Astrocyte (in vitro differentiated cells and primary cell): ENCODE results near the gene TAF1C. TPM values are rescaled to one million over a fixed set of nuclear protein-coding genes. Genes with fewer than 3 reads are reported as not detected.

Experiments used
- DNase-seq: peaks from one replicate; pipeline ENCODE4 v3.0.0-alpha.2; 2010; ENCODE audit warnings: low read depth
- FAIRE-seq: peaks from 2 replicates; lab custom pipeline; 2011; peaks lifted over from hg19 to GRCh38; lab: Jason Lieb, UNC
- H2AFZ ChIP-seq: 2 replicates; pipeline ENCODE4 v1.6.0; 2012; ENCODE audit warnings: low read depth, low read length, inconsistent platforms
- H3K27ac ChIP-seq: 2 replicates; pipeline ENCODE4 v1.5.1; 2011; ENCODE audit warnings: low read depth, low read length, inconsistent platforms
- H3K27me3 ChIP-seq: 2 replicates; pipeline ENCODE4 v1.6.0; 2011; ENCODE audit warnings: low read length, inconsistent platforms; ENCODE audit not compliant: insufficient read depth
- H3K36me3 ChIP-seq: 2 replicates; pipeline ENCODE4 v1.5.1; 2011; ENCODE audit warnings: low read length, inconsistent platforms; ENCODE audit not compliant: insufficient read depth
- H3K4me1 ChIP-seq: 2 replicates; pipeline ENCODE4 v1.5.1; 2011; ENCODE audit warnings: low read length, inconsistent platforms; ENCODE audit not compliant: insufficient read depth
- H3K4me2 ChIP-seq: 2 replicates; pipeline ENCODE4 v1.6.0; 2012; ENCODE audit warnings: low read length, inconsistent platforms
- H3K4me3 ChIP-seq: 2 replicates; pipeline ENCODE4 v1.5.1; 2011; ENCODE audit warnings: low read depth, mild to moderate bottlenecking, low read length, inconsistent platforms; ENCODE audit not compliant: insufficient read depth
- H3K79me2 ChIP-seq: 2 replicates; pipeline ENCODE4 v1.6.0; 2012; ENCODE audit warnings: mild to moderate bottlenecking, low read length, inconsistent platforms; ENCODE audit not compliant: insufficient read depth
- H3K9ac ChIP-seq: 2 replicates; pipeline ENCODE4 v1.6.0; 2012; ENCODE audit warnings: mild to moderate bottlenecking, low read length, inconsistent platforms
- H3K9me3 ChIP-seq: 2 replicates; pipeline ENCODE4 v1.5.1; 2012; ENCODE audit warnings: low read depth, mild to moderate bottlenecking, low read length, inconsistent platforms; ENCODE audit not compliant: insufficient read depth
- H4K20me1 ChIP-seq: 2 replicates; pipeline ENCODE4 v1.6.0; 2012; ENCODE audit warnings: low read length, inconsistent platforms; ENCODE audit not compliant: insufficient read depth
- H3K27ac Mint-ChIP-seq: one replicate; pipeline ENCODE4 v1.8.0; 2021; ENCODE audit warnings: mild to moderate bottlenecking, mixed read lengths; ENCODE audit not compliant: unreplicated experiment
- H3K27me3 Mint-ChIP-seq: one replicate; pipeline ENCODE4 v1.8.0; 2021; ENCODE audit warnings: low read depth, mixed read lengths; ENCODE audit not compliant: unreplicated experiment
- H3K36me3 Mint-ChIP-seq: one replicate; pipeline ENCODE4 v1.8.0; 2021; ENCODE audit warnings: low read depth, mixed read lengths; ENCODE audit not compliant: unreplicated experiment
- H3K4me1 Mint-ChIP-seq: one replicate; pipeline ENCODE4 v1.8.0; 2021; ENCODE audit warnings: low read depth, mixed read lengths; ENCODE audit not compliant: unreplicated experiment
- H3K4me3 Mint-ChIP-seq: one replicate; pipeline ENCODE4 v1.8.0; 2021; ENCODE audit warnings: mild to moderate bottlenecking, moderate library complexity, mixed read lengths; ENCODE audit not compliant: unreplicated experiment
- H3K9me3 Mint-ChIP-seq: one replicate; pipeline ENCODE4 v1.8.0; 2021; ENCODE audit warnings: mild to moderate bottlenecking, mixed read lengths; ENCODE audit not compliant: unreplicated experiment
- EZH2 ChIP-seq: IDR thresholded peaks from 2 replicates; pipeline ENCODE4 v1.6.1; 2012; ENCODE audit warnings: mild to moderate bottlenecking, low read length, inconsistent platforms; ENCODE audit not compliant: insufficient read depth
- total RNA-seq: library from RNA; stranded (reverse); gene quantifications from 2 replicates; pipeline ENCODE4 v1.2.1, GENCODE V29; 2021
- TF ChIP-seq, protein P1 (sequence below): IDR thresholded peaks from 2 replicates; pipeline ENCODE4 v1.5.1; 2011; ENCODE audit warnings: low read depth, mild to moderate bottlenecking, inconsistent platforms, low read length, moderate library complexity; ENCODE audit not compliant: insufficient read depth

TAF1C gene
- total RNA-seq, 1 donor from 2014 or later: 34.1 TPM

DNA sequence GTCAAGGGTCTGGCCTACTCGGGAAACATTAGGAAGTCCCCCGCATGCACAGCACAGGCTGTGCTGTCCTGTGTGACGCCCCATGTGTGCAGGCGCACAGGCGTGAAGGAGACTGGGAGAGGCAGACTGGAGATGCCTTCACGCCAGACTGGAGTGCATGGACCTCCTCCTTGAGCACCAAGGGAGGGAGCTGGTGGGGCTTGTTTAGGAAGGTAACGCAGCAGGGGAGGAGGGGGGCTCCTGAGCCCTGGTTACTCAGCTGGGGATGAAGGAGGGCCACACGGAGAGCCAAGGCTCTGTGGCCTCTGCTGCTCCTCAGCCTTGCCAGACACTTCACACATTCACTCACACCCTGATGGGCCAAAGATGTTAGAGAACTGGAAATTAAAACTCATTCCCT lies 49.6 kb downstream of the TAF1C start:
- TF ChIP-seq, protein P1, sequence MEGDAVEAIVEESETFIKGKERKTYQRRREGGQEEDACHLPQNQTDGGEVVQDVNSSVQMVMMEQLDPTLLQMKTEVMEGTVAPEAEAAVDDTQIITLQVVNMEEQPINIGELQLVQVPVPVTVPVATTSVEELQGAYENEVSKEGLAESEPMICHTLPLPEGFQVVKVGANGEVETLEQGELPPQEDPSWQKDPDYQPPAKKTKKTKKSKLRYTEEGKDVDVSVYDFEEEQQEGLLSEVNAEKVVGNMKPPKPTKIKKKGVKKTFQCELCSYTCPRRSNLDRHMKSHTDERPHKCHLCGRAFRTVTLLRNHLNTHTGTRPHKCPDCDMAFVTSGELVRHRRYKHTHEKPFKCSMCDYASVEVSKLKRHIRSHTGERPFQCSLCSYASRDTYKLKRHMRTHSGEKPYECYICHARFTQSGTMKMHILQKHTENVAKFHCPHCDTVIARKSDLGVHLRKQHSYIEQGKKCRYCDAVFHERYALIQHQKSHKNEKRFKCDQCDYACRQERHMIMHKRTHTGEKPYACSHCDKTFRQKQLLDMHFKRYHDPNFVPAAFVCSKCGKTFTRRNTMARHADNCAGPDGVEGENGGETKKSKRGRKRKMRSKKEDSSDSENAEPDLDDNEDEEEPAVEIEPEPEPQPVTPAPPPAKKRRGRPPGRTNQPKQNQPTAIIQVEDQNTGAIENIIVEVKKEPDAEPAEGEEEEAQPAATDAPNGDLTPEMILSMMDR: no peak
- no peak for TF ChIP-seq EZH2
- peaks cover 1% of the 10 kb centered on the region for H3K9me3 Mint-ChIP-seq
- no peak overlapping the region for H3K9ac ChIP-seq
- no peak overlapping the region for H2AFZ ChIP-seq
- peaks cover 57% of the 10 kb centered on the region for H3K79me2 ChIP-seq
- no peaks in the 10 kb centered on the region for H3K27me3 ChIP-seq
- no peaks in the 10 kb centered on the region for H3K9me3 ChIP-seq
- peaks cover 3% of the 10 kb centered on the region for H3K36me3 Mint-ChIP-seq
- no peak overlapping the region for H3K4me3 Mint-ChIP-seq
- peaks cover 9% of the 10 kb centered on the region for H3K4me1 ChIP-seq
- DNase-seq (no peak), FAIRE-seq (no peak)
- no peaks in the 10 kb centered on the region for H3K27me3 Mint-ChIP-seq
- peaks cover 48% of the 10 kb centered on the region for H4K20me1 ChIP-seq
- H3K4me1 Mint-ChIP-seq: peaks cover 29% of the 10 kb centered on the region
- no peak overlapping the region for H3K4me2 ChIP-seq
- no peaks in the 10 kb centered on the region for H3K36me3 ChIP-seq
- no peak overlapping the region for H3K4me3 ChIP-seq
- H3K27ac ChIP-seq: no peak overlapping the region
- H3K27ac Mint-ChIP-seq: peak overlapping the region; percentile 36

DNA sequence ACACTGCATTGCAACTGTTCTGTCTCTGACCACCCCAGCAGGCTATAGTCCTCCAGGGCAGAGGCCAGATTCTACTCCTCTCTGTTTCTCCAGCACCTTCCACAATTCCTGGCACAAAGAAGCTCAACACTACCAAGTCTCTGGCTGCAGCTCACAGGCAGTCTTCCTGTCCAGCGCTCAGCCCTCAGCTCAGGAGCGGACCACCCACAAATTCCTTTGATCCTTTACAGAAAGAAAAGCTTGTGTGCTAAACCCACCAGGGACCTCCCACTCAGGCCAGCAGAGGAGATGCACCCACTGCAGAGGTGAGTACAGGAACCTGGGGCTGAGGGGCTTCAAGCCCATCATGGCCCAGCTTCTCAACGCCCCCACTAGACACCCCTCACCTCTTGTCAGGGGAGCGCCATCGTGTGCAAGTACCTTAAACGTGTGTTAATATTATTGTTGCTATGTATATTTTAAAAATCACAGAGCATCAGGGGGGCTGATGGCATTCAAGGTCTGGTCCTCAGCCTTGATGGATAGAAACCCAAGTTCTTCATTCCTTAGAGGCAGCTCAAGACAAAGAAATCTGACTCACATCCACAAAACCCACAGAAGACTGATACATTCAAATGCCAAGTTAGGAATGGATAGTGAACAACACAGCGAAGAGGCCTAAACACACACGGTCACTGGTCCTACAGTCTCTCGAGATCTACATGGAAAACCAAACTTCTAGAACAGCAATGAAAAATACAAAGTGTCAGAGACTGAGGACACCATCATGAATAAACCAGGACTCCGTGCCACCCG lies 50.3 kb downstream of the TAF1C start:
- H3K27me3 ChIP-seq: no peaks in the 10 kb centered on the region
- H3K27ac Mint-ChIP-seq: peak overlapping the region; percentile 36
- H3K9ac ChIP-seq: no peak overlapping the region
- no peak overlapping the region for H3K4me3 ChIP-seq
- FAIRE-seq (no peak), DNase-seq (peak; percentile 47)
- no peaks in the 10 kb centered on the region for H3K27me3 Mint-ChIP-seq
- no peak overlapping the region for H3K27ac ChIP-seq
- H2AFZ ChIP-seq: no peak overlapping the region
- peaks cover 9% of the 10 kb centered on the region for H3K4me1 ChIP-seq
- no peaks in the 10 kb centered on the region for H3K36me3 ChIP-seq
- H3K79me2 ChIP-seq: peaks cover 50% of the 10 kb centered on the region
- H3K4me1 Mint-ChIP-seq: peaks cover 29% of the 10 kb centered on the region
- peaks cover 3% of the 10 kb centered on the region for H3K36me3 Mint-ChIP-seq
- H3K9me3 ChIP-seq: no peaks in the 10 kb centered on the region
- no peak for TF ChIP-seq EZH2
- TF ChIP-seq, protein P1: no peak
- H4K20me1 ChIP-seq: peaks cover 41% of the 10 kb centered on the region
- H3K4me2 ChIP-seq: no peak overlapping the region
- no peak overlapping the region for H3K4me3 Mint-ChIP-seq
- peaks cover 1% of the 10 kb centered on the region for H3K9me3 Mint-ChIP-seq
